ENCODE measurements around the gene MORC2. TPM values are rescaled to one million over a fixed set of nuclear protein-coding genes. Genes with fewer than 3 reads are reported as not detected.

The MORC2 gene
- total and polyA plus RNA-seq, 4 donors = 4.2 to 12.0 (median 9.8) TPM

DNA sequence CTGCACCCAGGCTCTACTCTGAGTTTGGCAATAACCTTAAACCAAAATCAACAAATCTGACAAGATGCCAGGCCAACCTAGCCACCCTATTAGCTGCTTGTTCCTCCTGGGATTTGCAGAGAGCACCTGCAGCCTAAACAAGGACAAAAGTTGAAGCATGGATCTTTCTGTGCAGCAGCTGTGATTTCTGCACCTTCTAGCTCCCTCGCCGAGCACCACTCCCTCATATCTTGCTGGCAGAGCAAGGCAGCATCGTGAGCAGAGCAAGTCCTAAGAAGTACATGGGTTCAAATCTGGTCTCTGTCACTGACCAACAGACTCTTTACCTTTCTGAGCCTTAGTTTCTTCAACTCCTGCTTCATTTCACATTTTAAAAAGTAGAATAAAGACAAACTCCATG is 38.3 kb downstream of the MORC2 start:
- TF ChIP-seq HNF4G (IDR thresholded peaks at IDR 0.05) (no peak), FOXA2 (IDR thresholded peaks at IDR 0.05) (no peak), RAD21 (IDR thresholded peaks at IDR 0.05) (no peak)
- TF ChIP-seq, protein P1, sequence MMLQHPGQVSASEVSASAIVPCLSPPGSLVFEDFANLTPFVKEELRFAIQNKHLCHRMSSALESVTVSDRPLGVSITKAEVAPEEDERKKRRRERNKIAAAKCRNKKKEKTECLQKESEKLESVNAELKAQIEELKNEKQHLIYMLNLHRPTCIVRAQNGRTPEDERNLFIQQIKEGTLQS (IDR thresholded peaks at IDR 0.05) = no peak
- TF ChIP-seq, protein P2, sequence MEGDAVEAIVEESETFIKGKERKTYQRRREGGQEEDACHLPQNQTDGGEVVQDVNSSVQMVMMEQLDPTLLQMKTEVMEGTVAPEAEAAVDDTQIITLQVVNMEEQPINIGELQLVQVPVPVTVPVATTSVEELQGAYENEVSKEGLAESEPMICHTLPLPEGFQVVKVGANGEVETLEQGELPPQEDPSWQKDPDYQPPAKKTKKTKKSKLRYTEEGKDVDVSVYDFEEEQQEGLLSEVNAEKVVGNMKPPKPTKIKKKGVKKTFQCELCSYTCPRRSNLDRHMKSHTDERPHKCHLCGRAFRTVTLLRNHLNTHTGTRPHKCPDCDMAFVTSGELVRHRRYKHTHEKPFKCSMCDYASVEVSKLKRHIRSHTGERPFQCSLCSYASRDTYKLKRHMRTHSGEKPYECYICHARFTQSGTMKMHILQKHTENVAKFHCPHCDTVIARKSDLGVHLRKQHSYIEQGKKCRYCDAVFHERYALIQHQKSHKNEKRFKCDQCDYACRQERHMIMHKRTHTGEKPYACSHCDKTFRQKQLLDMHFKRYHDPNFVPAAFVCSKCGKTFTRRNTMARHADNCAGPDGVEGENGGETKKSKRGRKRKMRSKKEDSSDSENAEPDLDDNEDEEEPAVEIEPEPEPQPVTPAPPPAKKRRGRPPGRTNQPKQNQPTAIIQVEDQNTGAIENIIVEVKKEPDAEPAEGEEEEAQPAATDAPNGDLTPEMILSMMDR (IDR thresholded peaks at IDR 0.05; ENCODE audit: low read depth, low read length, missing input control) = no peak
- no peak for DNase-seq (ENCODE audit: low spot score)
- Histone ChIP-seq H3K4me3 (ENCODE audit: low read depth in 1 of 3, low read length in 3 of 3) (no peak overlapping the region), H3K4me1 (ENCODE audit: control insufficient read depth in 4 of 4, insufficient read depth in 4 of 4, low read length in 3 of 4) (no peaks in the 10 kb centered on the region), H3K27ac (ENCODE audit: low read depth in 1 of 2, low read length in 2 of 2) (no peak overlapping the region), H3K27me3 (ENCODE audit: control insufficient read depth in 4 of 4, insufficient read depth in 4 of 4, low read length in 3 of 4) (no peaks in the 10 kb centered on the region), H3K36me3 (ENCODE audit: control insufficient read depth in 4 of 4, insufficient read depth in 3 of 4, low read depth in 1 of 4, low read length in 3 of 4) (peaks cover 16 to 95% (median 62%) of the 10 kb centered on the region in 4 donors), H3K9me3 (ENCODE audit: control insufficient read depth in 4 of 4, low read length in 3 of 4) (no peaks in the 10 kb centered on the region), H3K9ac (ENCODE audit: low read depth in 1 of 2, low read length in 2 of 2) (no peak overlapping the region)
- 92% methylated on average over 3 of the region's 3 CpGs for WGBS

DNA sequence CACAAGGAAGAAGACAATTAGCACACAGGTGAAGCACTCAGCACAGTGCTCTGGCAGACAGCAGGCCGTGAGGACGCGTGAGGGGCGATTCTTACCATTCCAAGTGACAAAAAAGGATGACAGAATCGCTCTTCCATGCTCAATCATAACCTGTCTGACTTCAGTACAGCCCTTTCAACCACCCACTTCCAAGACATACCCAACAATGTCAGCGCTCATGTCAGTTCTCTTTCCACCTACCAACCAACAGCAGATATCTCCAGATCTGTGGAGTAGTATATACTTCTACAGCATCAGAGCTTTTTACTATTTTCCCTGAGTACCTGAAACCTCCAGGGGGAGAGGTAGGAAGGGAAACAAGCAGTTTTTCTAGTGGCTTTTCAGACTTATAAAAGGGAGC is 40.2 kb downstream of the MORC2 start:
- peaks cover 7 to 81% (median 49%) of the 10 kb centered on the region in 4 donors for H3K36me3 ChIP-seq (ENCODE audit: control insufficient read depth in 4 of 4, insufficient read depth in 3 of 4, low read depth in 1 of 4, low read length in 3 of 4)
- 97% methylated on average over 6 of the region's 6 CpGs for WGBS

More for the DNA sequence above, 40.2 kb downstream of the MORC2 start:
- Histone ChIP-seq H3K4me1 (ENCODE audit: control insufficient read depth in 4 of 4, insufficient read depth in 4 of 4, low read length in 3 of 4) (no peaks in the 10 kb centered on the region), H3K27ac (ENCODE audit: low read depth in 1 of 2, low read length in 2 of 2) (no peak overlapping the region), H3K27me3 (ENCODE audit: control insufficient read depth in 4 of 4, insufficient read depth in 4 of 4, low read length in 3 of 4) (no peaks in the 10 kb centered on the region), H3K4me3 (ENCODE audit: low read depth in 1 of 3, low read length in 3 of 3) (no peak overlapping the region), H3K9ac (ENCODE audit: low read depth in 1 of 2, low read length in 2 of 2) (no peak overlapping the region), H3K9me3 (ENCODE audit: control insufficient read depth in 4 of 4, low read length in 3 of 4) (no peaks in the 10 kb centered on the region)
- TF ChIP-seq, protein P3, sequence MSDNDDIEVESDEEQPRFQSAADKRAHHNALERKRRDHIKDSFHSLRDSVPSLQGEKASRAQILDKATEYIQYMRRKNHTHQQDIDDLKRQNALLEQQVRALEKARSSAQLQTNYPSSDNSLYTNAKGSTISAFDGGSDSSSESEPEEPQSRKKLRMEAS (IDR thresholded peaks at IDR 0.05) = no peak
- TF ChIP-seq YY1 (IDR thresholded peaks at IDR 0.05) (no peak), RAD21 (IDR thresholded peaks at IDR 0.05) (no peak), HNF4G (IDR thresholded peaks at IDR 0.05) (no peak), JUND (IDR thresholded peaks at IDR 0.05) (no peak), HNF4A (conservative IDR thresholded peaks at IDR 0.05) (no peak), FOXA2 (IDR thresholded peaks at IDR 0.05) (no peak), TAF1 (conservative IDR thresholded peaks at IDR 0.05) (no peak), FOXA1 (IDR thresholded peaks at IDR 0.05) (no peak), EGR1 (IDR thresholded peaks at IDR 0.05; ENCODE audit: low read depth in 2 of 2) (no peak), RXRA (IDR thresholded peaks at IDR 0.05) (no peak), NR2F2 (IDR thresholded peaks at IDR 0.05) (no peak), GABPA (IDR thresholded peaks at IDR 0.05 in 1 of 2, conservative IDR thresholded peaks at IDR 0.05 in 1 of 2) (no peak), SP1 (IDR thresholded peaks at IDR 0.05) (no peak)
- TF ChIP-seq, protein P1 (IDR thresholded peaks at IDR 0.05) = no peak
- TF ChIP-seq, protein P4, sequence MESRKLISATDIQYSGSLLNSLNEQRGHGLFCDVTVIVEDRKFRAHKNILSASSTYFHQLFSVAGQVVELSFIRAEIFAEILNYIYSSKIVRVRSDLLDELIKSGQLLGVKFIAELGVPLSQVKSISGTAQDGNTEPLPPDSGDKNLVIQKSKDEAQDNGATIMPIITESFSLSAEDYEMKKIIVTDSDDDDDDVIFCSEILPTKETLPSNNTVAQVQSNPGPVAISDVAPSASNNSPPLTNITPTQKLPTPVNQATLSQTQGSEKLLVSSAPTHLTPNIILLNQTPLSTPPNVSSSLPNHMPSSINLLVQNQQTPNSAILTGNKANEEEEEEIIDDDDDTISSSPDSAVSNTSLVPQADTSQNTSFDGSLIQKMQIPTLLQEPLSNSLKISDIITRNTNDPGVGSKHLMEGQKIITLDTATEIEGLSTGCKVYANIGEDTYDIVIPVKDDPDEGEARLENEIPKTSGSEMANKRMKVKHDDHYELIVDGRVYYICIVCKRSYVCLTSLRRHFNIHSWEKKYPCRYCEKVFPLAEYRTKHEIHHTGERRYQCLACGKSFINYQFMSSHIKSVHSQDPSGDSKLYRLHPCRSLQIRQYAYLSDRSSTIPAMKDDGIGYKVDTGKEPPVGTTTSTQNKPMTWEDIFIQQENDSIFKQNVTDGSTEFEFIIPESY (IDR thresholded peaks at IDR 0.05) = no peak
- TF ChIP-seq, protein P5, sequence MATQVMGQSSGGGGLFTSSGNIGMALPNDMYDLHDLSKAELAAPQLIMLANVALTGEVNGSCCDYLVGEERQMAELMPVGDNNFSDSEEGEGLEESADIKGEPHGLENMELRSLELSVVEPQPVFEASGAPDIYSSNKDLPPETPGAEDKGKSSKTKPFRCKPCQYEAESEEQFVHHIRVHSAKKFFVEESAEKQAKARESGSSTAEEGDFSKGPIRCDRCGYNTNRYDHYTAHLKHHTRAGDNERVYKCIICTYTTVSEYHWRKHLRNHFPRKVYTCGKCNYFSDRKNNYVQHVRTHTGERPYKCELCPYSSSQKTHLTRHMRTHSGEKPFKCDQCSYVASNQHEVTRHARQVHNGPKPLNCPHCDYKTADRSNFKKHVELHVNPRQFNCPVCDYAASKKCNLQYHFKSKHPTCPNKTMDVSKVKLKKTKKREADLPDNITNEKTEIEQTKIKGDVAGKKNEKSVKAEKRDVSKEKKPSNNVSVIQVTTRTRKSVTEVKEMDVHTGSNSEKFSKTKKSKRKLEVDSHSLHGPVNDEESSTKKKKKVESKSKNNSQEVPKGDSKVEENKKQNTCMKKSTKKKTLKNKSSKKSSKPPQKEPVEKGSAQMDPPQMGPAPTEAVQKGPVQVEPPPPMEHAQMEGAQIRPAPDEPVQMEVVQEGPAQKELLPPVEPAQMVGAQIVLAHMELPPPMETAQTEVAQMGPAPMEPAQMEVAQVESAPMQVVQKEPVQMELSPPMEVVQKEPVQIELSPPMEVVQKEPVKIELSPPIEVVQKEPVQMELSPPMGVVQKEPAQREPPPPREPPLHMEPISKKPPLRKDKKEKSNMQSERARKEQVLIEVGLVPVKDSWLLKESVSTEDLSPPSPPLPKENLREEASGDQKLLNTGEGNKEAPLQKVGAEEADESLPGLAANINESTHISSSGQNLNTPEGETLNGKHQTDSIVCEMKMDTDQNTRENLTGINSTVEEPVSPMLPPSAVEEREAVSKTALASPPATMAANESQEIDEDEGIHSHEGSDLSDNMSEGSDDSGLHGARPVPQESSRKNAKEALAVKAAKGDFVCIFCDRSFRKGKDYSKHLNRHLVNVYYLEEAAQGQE (IDR thresholded peaks at IDR 0.05) = no peak
- DNase-seq (ENCODE audit: low spot score) = no peak
